ENCODE results near the gene SLFN12L.
"Not testable (repeated sequence)": the region's sequence is repeated elsewhere in the genome, so short reads cannot be mapped to it uniquely, and the experiment has no call there.

Gene SLFN12L

GRCh38 chr17:35541434-35541833 is 4.0 kb upstream of the SLFN12L start:
- Histone ChIP-seq H3K9me3 (ENCODE audit: control insufficient read depth, low read depth, low read length) (no peaks in the 10 kb centered on the region), H3K4me1 (ENCODE audit: control insufficient read depth, low read depth, low read length) (no peaks in the 10 kb centered on the region), H3K9ac (ENCODE audit: low read length) (no peak overlapping the region), H3K27ac (ENCODE audit: low read length) (no peak overlapping the region), H3K27me3 (ENCODE audit: control insufficient read depth, insufficient read depth, low read length) (no peaks in the 10 kb centered on the region), H3K4me3 (ENCODE audit: low read length) (no peak overlapping the region), H3K36me3 (ENCODE audit: control insufficient read depth, low read depth, low read length) (no peaks in the 10 kb centered on the region)

- H3K27me3 ChIP-seq (ENCODE audit: control insufficient read depth, insufficient read depth, low read length), result no peaks in the 10 kb centered on the region
- H3K36me3 ChIP-seq (ENCODE audit: control insufficient read depth, low read depth, low read length), result no peaks in the 10 kb centered on the region
- H3K9me3 ChIP-seq (ENCODE audit: control insufficient read depth, low read depth, low read length), result no peaks in the 10 kb centered on the region
- H3K9ac ChIP-seq (ENCODE audit: low read length), result no peak overlapping the region
- no peak overlapping the region for H3K27ac ChIP-seq (ENCODE audit: low read length)
- no peaks in the 10 kb centered on the region for H3K4me1 ChIP-seq (ENCODE audit: control insufficient read depth, low read depth, low read length)
- H3K4me3 ChIP-seq (ENCODE audit: low read length), result no peak overlapping the region
These were observed 3.3 kb upstream of the SLFN12L start for GRCh38 chr17:35540589-35541404.

GRCh38 chr17:35539659-35540026 is 2.2 kb upstream of the SLFN12L start:
- Histone ChIP-seq H3K36me3 (ENCODE audit: control insufficient read depth, low read depth, low read length) (no peaks in the 10 kb centered on the region), H3K9ac (ENCODE audit: low read length) (no peak overlapping the region), H3K4me1 (ENCODE audit: control insufficient read depth, low read depth, low read length) (no peaks in the 10 kb centered on the region), H3K9me3 (ENCODE audit: control insufficient read depth, low read depth, low read length) (no peaks in the 10 kb centered on the region), H3K27ac (ENCODE audit: low read length) (no peak overlapping the region), H3K4me3 (ENCODE audit: low read length) (no peak overlapping the region), H3K27me3 (ENCODE audit: control insufficient read depth, insufficient read depth, low read length) (no peaks in the 10 kb centered on the region)

DNA sequence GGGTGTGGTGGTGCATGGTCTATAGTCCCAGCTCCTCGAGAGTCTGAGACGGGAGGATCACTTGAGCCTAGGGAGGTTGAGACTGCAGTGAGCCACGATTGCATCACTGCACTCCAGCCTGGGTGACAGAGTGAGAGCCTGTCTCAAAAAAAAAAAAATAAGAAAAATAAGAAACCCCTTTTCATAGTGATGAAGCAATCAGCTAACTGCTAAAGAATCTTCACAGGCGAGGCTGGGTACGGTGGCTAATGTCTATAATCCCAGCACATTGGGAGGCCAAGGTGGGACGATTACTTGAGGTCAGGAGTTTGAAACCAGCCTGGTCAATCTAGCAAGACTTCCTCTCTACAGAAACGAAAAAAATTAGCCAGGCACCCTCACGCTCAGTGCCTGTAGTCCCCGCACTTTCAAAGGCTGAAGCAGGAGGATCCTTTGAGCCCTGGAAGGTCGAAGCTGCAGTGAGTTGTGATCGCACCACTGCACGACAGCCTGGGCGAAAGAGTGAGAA is 760 bp downstream of the SLFN12L start:
- Histone ChIP-seq H3K36me3 (ENCODE audit: control insufficient read depth, low read depth, low read length) (no peaks in the 10 kb centered on the region), H3K27me3 (ENCODE audit: control insufficient read depth, insufficient read depth, low read length) (no peaks in the 10 kb centered on the region), H3K9me3 (ENCODE audit: control insufficient read depth, low read depth, low read length) (no peaks in the 10 kb centered on the region), H3K4me3 (ENCODE audit: low read length) (no peak overlapping the region), H3K27ac (ENCODE audit: low read length) (no peak overlapping the region), H3K9ac (ENCODE audit: low read length) (no peak overlapping the region), H3K4me1 (ENCODE audit: control insufficient read depth, low read depth, low read length) (no peaks in the 10 kb centered on the region)

GRCh38 chr17:35535406-35535805 is 2.1 kb downstream of the SLFN12L start:
- not testable (repeated sequence) for H3K4me3 ChIP-seq (ENCODE audit: low read length); H3K9ac ChIP-seq (ENCODE audit: low read length)

GRCh38 chr17:35534576-35535093 is 2.8 kb downstream of the SLFN12L start:
- Histone ChIP-seq H3K36me3 (ENCODE audit: control insufficient read depth, low read depth, low read length) (no peaks in the 10 kb centered on the region), H3K9ac (ENCODE audit: low read length) (no peak overlapping the region), H3K27me3 (ENCODE audit: control insufficient read depth, insufficient read depth, low read length) (no peaks in the 10 kb centered on the region), H3K4me1 (ENCODE audit: control insufficient read depth, low read depth, low read length) (no peaks in the 10 kb centered on the region), H3K9me3 (ENCODE audit: control insufficient read depth, low read depth, low read length) (no peaks in the 10 kb centered on the region), H3K27ac (ENCODE audit: low read length) (no peak overlapping the region), H3K4me3 (ENCODE audit: low read length) (no peak overlapping the region)

More at GRCh38 chr17:35535406-35535805, 2.1 kb downstream of the SLFN12L start:
- not testable (repeated sequence) for H3K27ac ChIP-seq (ENCODE audit: low read length); H3K4me1 ChIP-seq (ENCODE audit: control insufficient read depth, low read depth, low read length); H3K27me3 ChIP-seq (ENCODE audit: control insufficient read depth, insufficient read depth, low read length); H3K36me3 ChIP-seq (ENCODE audit: control insufficient read depth, low read depth, low read length); H3K9me3 ChIP-seq (ENCODE audit: control insufficient read depth, low read depth, low read length)

GRCh38 chr17:35531160-35531559 is 6.3 kb downstream of the SLFN12L start:
- Histone ChIP-seq H3K4me3 (ENCODE audit: low read length) (no peak overlapping the region), H3K9ac (ENCODE audit: low read length) (no peak overlapping the region), H3K36me3 (ENCODE audit: control insufficient read depth, low read depth, low read length) (no peaks in the 10 kb centered on the region), H3K4me1 (ENCODE audit: control insufficient read depth, low read depth, low read length) (no peaks in the 10 kb centered on the region), H3K27me3 (ENCODE audit: control insufficient read depth, insufficient read depth, low read length) (no peaks in the 10 kb centered on the region), H3K27ac (ENCODE audit: low read length) (no peak overlapping the region), H3K9me3 (ENCODE audit: control insufficient read depth, low read depth, low read length) (no peaks in the 10 kb centered on the region)

DNA sequence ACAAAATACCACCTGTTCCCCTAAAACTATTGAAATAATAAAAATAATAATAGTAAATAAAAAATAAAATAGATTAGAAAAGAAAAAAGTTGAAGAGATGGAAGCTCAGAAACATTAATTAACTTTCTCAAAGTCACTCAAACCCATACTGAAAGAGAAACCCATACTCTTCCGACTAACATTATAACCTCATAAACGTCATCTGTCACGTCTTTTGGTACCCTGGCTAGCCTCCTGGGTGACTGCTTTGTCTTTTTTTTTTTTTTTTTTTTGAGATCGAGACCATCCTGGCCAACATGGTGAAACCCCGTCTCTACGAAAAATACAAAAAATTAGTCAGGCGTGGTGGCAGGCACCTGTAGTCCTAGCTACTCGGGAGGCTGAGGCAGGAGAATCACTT is 7.6 kb downstream of the SLFN12L start:
- H3K9me3 ChIP-seq (ENCODE audit: control insufficient read depth, low read depth, low read length), result no peaks in the 10 kb centered on the region
- H3K4me3 ChIP-seq (ENCODE audit: low read length), result no peak overlapping the region
- no peak overlapping the region for H3K9ac ChIP-seq (ENCODE audit: low read length)
- no peak overlapping the region for H3K27ac ChIP-seq (ENCODE audit: low read length)
- no peaks in the 10 kb centered on the region for H3K27me3 ChIP-seq (ENCODE audit: control insufficient read depth, insufficient read depth, low read length)
- H3K4me1 ChIP-seq (ENCODE audit: control insufficient read depth, low read depth, low read length), result no peaks in the 10 kb centered on the region
- no peaks in the 10 kb centered on the region for H3K36me3 ChIP-seq (ENCODE audit: control insufficient read depth, low read depth, low read length)

- not testable (repeated sequence) for H3K9me3 ChIP-seq (ENCODE audit: control insufficient read depth, low read depth, low read length); H3K27me3 ChIP-seq (ENCODE audit: control insufficient read depth, insufficient read depth, low read length); H3K4me1 ChIP-seq (ENCODE audit: control insufficient read depth, low read depth, low read length); H3K36me3 ChIP-seq (ENCODE audit: control insufficient read depth, low read depth, low read length); H3K4me3 ChIP-seq (ENCODE audit: low read length); H3K27ac ChIP-seq (ENCODE audit: low read length); H3K9ac ChIP-seq (ENCODE audit: low read length)
These were observed 8.2 kb downstream of the SLFN12L start for GRCh38 chr17:35529326-35529725.

DNA sequence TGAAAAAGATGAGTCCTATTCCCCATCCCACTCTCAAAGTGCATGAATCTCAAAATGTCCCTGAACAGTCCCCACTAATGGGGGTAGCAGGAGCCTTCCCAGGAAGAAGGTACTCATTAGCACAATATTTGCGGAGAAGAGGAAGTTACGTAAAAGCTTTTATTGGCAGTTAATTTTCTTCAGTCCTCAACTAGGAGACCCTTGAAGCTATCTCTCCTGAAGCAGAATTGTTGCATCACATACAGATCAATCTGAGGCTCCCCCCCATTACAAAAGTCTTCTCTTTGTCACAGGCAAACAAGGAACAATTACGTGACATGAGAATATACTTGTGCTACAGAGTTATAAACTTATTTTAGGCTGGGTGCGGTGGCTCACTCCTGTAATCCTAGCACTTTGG is 14.2 kb downstream of the SLFN12L start:
- Histone ChIP-seq H3K36me3 (ENCODE audit: control insufficient read depth, low read depth, low read length) (no peaks in the 10 kb centered on the region), H3K9ac (ENCODE audit: low read length) (no peak overlapping the region), H3K4me1 (ENCODE audit: control insufficient read depth, low read depth, low read length) (no peaks in the 10 kb centered on the region)

GRCh38 chr17:35521654-35522256 is 15.7 kb downstream of the SLFN12L start:
- not testable (repeated sequence) for H3K36me3 ChIP-seq (ENCODE audit: control insufficient read depth, low read depth, low read length); H3K9me3 ChIP-seq (ENCODE audit: control insufficient read depth, low read depth, low read length); H3K27ac ChIP-seq (ENCODE audit: low read length); H3K4me1 ChIP-seq (ENCODE audit: control insufficient read depth, low read depth, low read length); H3K9ac ChIP-seq (ENCODE audit: low read length); H3K4me3 ChIP-seq (ENCODE audit: low read length); H3K27me3 ChIP-seq (ENCODE audit: control insufficient read depth, insufficient read depth, low read length)

More for the DNA sequence above, 14.2 kb downstream of the SLFN12L start:
- Histone ChIP-seq H3K27ac (ENCODE audit: low read length) (no peak overlapping the region), H3K9me3 (ENCODE audit: control insufficient read depth, low read depth, low read length) (no peaks in the 10 kb centered on the region), H3K4me3 (ENCODE audit: low read length) (no peak overlapping the region), H3K27me3 (ENCODE audit: control insufficient read depth, insufficient read depth, low read length) (no peaks in the 10 kb centered on the region)

GRCh38 chr17:35521150-35521549 is 16.3 kb downstream of the SLFN12L start:
- Histone ChIP-seq H3K9ac (ENCODE audit: low read length) (no peak overlapping the region), H3K4me3 (ENCODE audit: low read length) (no peak overlapping the region), H3K4me1 (ENCODE audit: control insufficient read depth, low read depth, low read length) (no peaks in the 10 kb centered on the region), H3K27me3 (ENCODE audit: control insufficient read depth, insufficient read depth, low read length) (no peaks in the 10 kb centered on the region), H3K9me3 (ENCODE audit: control insufficient read depth, low read depth, low read length) (no peaks in the 10 kb centered on the region), H3K27ac (ENCODE audit: low read length) (no peak overlapping the region), H3K36me3 (ENCODE audit: control insufficient read depth, low read depth, low read length) (no peaks in the 10 kb centered on the region)
